HG02973 (cell line): Measurements from ENCODE around the gene SLC25A45.

ENCODE experiments used
- ATAC-seq: cut with Tn5 transposase; IDR thresholded peaks from one replicate; pipeline ENCODE4 v1.9.1; 2021; ENCODE audit warnings: moderate library complexity; ENCODE audit not compliant: unreplicated experiment

The SLC25A45 gene

GRCh38 chr11:65327021-65327420 lies 55.4 kb downstream of the SLC25A45 start:
- ATAC-seq, result no peak

GRCh38 chr11:65325435-65325834 lies 57.0 kb downstream of the SLC25A45 start:
- no peak for ATAC-seq
